ENCODE results near the gene AKR1C8. TPM values are rescaled to one million over a fixed set of nuclear protein-coding genes. Genes with fewer than 3 reads are reported as not detected.

AKR1C8 gene
- total RNA-seq, 2 donors from 2014 or later, result not detected

- Histone ChIP-seq H3K4me3 (no peak overlapping the region), H3K9me3 (peaks cover 0 to 55% of the 10 kb centered on the region in 2 donors), H3K36me3 (no peaks in the 10 kb centered on the region), H3K4me1 (no peaks in the 10 kb centered on the region), H3K27ac (no peak overlapping the region), H3K27me3 (no peaks in the 10 kb centered on the region)
- TF ChIP-seq CTCF (IDR thresholded peaks at IDR 0.05), result no peak
- no peak for DNase-seq (ENCODE audit: low spot score)
These were observed 16.0 kb downstream of the AKR1C8 start for GRCh38 chr10:5168897-5169420.

- Histone ChIP-seq H3K4me1 (no peaks in the 10 kb centered on the region), H3K27me3 (no peaks in the 10 kb centered on the region), H3K4me3 (no peak overlapping the region), H3K27ac (no peak overlapping the region), H3K9me3 (peaks cover 0 to 72% of the 10 kb centered on the region in 2 donors), H3K36me3 (no peaks in the 10 kb centered on the region)
- no peak for DNase-seq (ENCODE audit: low spot score)
- TF ChIP-seq CTCF (IDR thresholded peaks at IDR 0.05), result no peak
These were observed 19.2 kb downstream of the AKR1C8 start for GRCh38 chr10:5165738-5166137.

DNA sequence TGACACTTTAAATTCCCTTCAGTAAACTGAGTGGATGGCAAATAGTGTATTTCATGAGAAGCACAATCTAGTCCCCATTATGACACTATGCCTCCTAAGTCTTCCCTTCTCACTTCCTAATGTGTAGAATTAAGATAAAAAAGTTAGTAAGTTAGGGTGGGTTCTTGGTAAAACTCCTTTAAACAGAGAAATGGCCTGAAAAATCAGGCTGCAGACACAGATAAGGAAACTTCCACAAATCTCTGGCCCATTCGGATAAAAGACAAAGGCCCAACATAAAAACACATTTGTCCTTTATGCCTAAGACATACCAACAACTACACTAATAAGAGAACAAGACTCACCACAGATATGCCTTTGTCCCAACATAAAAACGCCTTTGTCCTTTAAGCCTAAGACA is 21.5 kb downstream of the AKR1C8 start:
- Histone ChIP-seq H3K4me1 (no peaks in the 10 kb centered on the region), H3K9me3 (peaks cover 0 to 62% of the 10 kb centered on the region in 2 donors), H3K27me3 (no peaks in the 10 kb centered on the region), H3K27ac (no peak overlapping the region), H3K36me3 (no peaks in the 10 kb centered on the region), H3K4me3 (no peak overlapping the region)
- no peak for DNase-seq (ENCODE audit: low spot score)
- no peak for TF ChIP-seq CTCF (IDR thresholded peaks at IDR 0.05)

DNA sequence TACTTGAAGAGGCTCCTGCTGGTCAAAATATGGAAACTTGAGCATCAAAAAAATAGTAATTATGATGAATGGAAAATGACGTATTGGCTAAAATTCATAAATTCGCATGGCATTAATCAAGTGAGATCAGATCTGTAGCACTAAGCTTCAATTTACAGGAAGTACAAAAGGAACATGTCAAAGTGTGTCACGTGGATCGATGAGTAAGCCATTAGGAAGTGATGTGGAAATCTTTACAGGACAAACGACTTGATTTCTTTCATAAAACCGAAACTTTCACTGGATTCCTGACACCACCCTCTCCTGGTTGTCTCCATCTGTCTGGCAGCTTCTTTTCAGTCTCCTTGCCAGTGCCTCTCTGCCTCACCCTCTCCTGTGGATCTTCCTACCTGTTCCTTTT is 25.8 kb downstream of the AKR1C8 start:
- no peak for TF ChIP-seq CTCF (IDR thresholded peaks at IDR 0.05)
- no peaks in the 10 kb centered on the region for H3K36me3 ChIP-seq
- no peak for DNase-seq (ENCODE audit: low spot score)

DNA sequence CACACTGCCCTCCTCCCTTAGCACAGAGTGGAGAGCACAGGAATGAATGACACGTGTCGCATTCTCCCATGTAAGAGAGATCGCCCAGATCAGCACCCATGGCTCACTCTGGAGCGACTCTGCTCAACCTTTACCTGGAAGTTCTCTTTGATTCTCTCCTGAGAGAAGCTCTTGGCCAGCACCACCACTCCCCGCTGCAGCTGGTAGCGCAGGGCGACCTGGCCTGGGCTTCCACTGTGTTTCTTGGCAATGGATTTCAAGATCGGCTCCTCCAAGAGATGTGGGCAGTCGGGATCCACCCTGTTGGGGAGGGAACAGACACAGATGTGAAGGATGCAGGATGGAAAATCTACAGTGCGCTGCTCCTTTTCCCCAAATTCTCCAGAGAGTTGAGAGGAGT is 27.4 kb downstream of the AKR1C8 start:
- H3K4me1 ChIP-seq, result no peaks in the 10 kb centered on the region
- H3K27ac ChIP-seq, result no peak overlapping the region
- peaks cover 0 to 8% of the 10 kb centered on the region in 2 donors for H3K9me3 ChIP-seq
- no peak for TF ChIP-seq CTCF (IDR thresholded peaks at IDR 0.05)
- no peaks in the 10 kb centered on the region for H3K36me3 ChIP-seq
- H3K4me3 ChIP-seq, result no peak overlapping the region
- no peaks in the 10 kb centered on the region for H3K27me3 ChIP-seq
- no peak for DNase-seq (ENCODE audit: low spot score)

More for the DNA sequence above, 25.8 kb downstream of the AKR1C8 start:
- H3K27me3 ChIP-seq, result no peaks in the 10 kb centered on the region
- no peak overlapping the region for H3K4me3 ChIP-seq
- no peak overlapping the region for H3K27ac ChIP-seq
- no peaks in the 10 kb centered on the region for H3K4me1 ChIP-seq
- peaks cover 0 to 19% of the 10 kb centered on the region in 2 donors for H3K9me3 ChIP-seq

GRCh38 chr10:5155951-5156350 is 29.0 kb downstream of the AKR1C8 start:
- TF ChIP-seq CTCF (IDR thresholded peaks at IDR 0.05), result no peak

More at GRCh38 chr10:5155951-5156350, 29.0 kb downstream of the AKR1C8 start:
- Histone ChIP-seq H3K36me3 (no peaks in the 10 kb centered on the region), H3K4me1 (no peaks in the 10 kb centered on the region), H3K4me3 (no peak overlapping the region), H3K27ac (no peak overlapping the region), H3K27me3 (no peaks in the 10 kb centered on the region), H3K9me3 (no peaks in the 10 kb centered on the region)
- DNase-seq (ENCODE audit: low spot score), result no peak

All from right atrium auricular region (tissue), 2 donors.